Activated CD8-positive, alpha-beta memory T cell treated with anti-CD3 and anti-CD28 coated beads, Interleukin-2, amount 50 U/mL, for 4 hours (primary cell): Measurements from ENCODE around the gene SPDYE2B.
"Not testable (repeated sequence)": the region's sequence is repeated elsewhere in the genome, so short reads cannot be mapped to it uniquely, and the experiment has no call there.

Source experiments
- DNase-seq: peaks from one replicate; pipeline ENCODE4 v3.0.0-alpha.2; 2020

SPDYE2B gene

GRCh38 chr7:102643404-102643803, 6.7 kb upstream of the SPDYE2B start:
- DNase-seq, result not testable (repeated sequence)

GRCh38 chr7:102647813-102648212, 2.3 kb upstream of the SPDYE2B start:
- not testable (repeated sequence) for DNase-seq

GRCh38 chr7:102664765-102665164, 14.6 kb downstream of the SPDYE2B start:
- not testable (repeated sequence) for DNase-seq

GRCh38 chr7:102666850-102667249, 16.7 kb downstream of the SPDYE2B start:
- not testable (repeated sequence) for DNase-seq

GRCh38 chr7:102667523-102667922, 17.4 kb downstream of the SPDYE2B start:
- not testable (repeated sequence) for DNase-seq

GRCh38 chr7:102671166-102671955, 21.2 kb downstream of the SPDYE2B start, which contains the start of gene POLR2J2:
POLR2J2 (minus strand) TSS chr7:102671663; CDS start chr7:102671601, 62 bp downstream.
- not testable (repeated sequence) for DNase-seq

GRCh38 chr7:102671956-102672307, 21.8 kb downstream of the SPDYE2B start:
- DNase-seq, result not testable (repeated sequence)

- not testable (repeated sequence) for DNase-seq
Measured at GRCh38 chr7:102673447-102674067, 23.4 kb downstream of the SPDYE2B start.

- not testable (repeated sequence) for DNase-seq
Measured at GRCh38 chr7:102675545-102675944, 25.4 kb downstream of the SPDYE2B start.

GRCh38 chr7:102680780-102681179, 30.7 kb downstream of the SPDYE2B start:
- DNase-seq, result not testable (repeated sequence)

GRCh38 chr7:102682560-102682959, 32.4 kb downstream of the SPDYE2B start:
- DNase-seq, result not testable (repeated sequence)

GRCh38 chr7:102688299-102689036, 38.3 kb downstream of the SPDYE2B start:
- not testable (repeated sequence) for DNase-seq

GRCh38 chr7:102689436-102690282, 39.5 kb downstream of the SPDYE2B start:
- not testable (repeated sequence) for DNase-seq

GRCh38 chr7:102690602-102691001, 40.5 kb downstream of the SPDYE2B start:
- DNase-seq, result not testable (repeated sequence)

- not testable (repeated sequence) for DNase-seq
Measured at GRCh38 chr7:102694008-102694407, 43.9 kb downstream of the SPDYE2B start.

GRCh38 chr7:102695033-102695552, 45.0 kb downstream of the SPDYE2B start:
- DNase-seq, result not testable (repeated sequence)

GRCh38 chr7:102696009-102696408, 45.9 kb downstream of the SPDYE2B start:
- not testable (repeated sequence) for DNase-seq

GRCh38 chr7:102697642-102698512, 47.8 kb downstream of the SPDYE2B start:
- DNase-seq, result not testable (repeated sequence)

GRCh38 chr7:102698962-102699750, 49.0 kb downstream of the SPDYE2B start:
- not testable (repeated sequence) for DNase-seq
